GM23338 (cell line): ENCODE results near the gene MRPL18. TPM values are rescaled to one million over a fixed set of nuclear protein-coding genes. Genes with fewer than 3 reads are reported as not detected.

Source experiments
- ATAC-seq: fragments of 200-7000 bp; cut with Tn5 transposase; 3 replicates; pipeline ENCODE4 v1.9.1; 2020
- DNase-seq: peaks from one replicate; pipeline ENCODE4 v3.0.0-alpha.2; 2015; ENCODE audit warnings: low spot score
- H2AFZ ChIP-seq: fragments of 200-600 bp; sonication (generic); 2 replicates; pipeline ENCODE4 v1.8.0; 2016; ENCODE audit warnings: antibody characterized with exemption, mild to moderate bottlenecking, moderate library complexity
- H3F3A ChIP-seq: fragments of 200-600 bp; sonication (generic); replicated peaks from 2 replicates; pipeline ENCODE4 v1.8.0; 2017; ENCODE audit warnings: antibody characterized with exemption, mixed run types, low read depth
- H3K27ac ChIP-seq: fragments of 200-600 bp; sonication (generic); 2 replicates; pipeline ENCODE4 v1.6.1; 2016; ENCODE audit warnings: low read depth
- H3K27me3 ChIP-seq: fragments of 200-600 bp; sonication (generic); 2 replicates; pipeline ENCODE4 v1.8.0; 2016; ENCODE audit warnings: mild to moderate bottlenecking, mixed run types, moderate library complexity; ENCODE audit not compliant: insufficient read depth
- H3K36me3 ChIP-seq: fragments of 200-600 bp; sonication (generic); 2 replicates; pipeline ENCODE4 v1.8.0; 2016; ENCODE audit warnings: mild to moderate bottlenecking; ENCODE audit not compliant: insufficient read depth
- H3K4me1 ChIP-seq: fragments of 200-600 bp; sonication (generic); 2 replicates; pipeline ENCODE4 v1.8.0; 2016; ENCODE audit warnings: mild to moderate bottlenecking, moderate library complexity; ENCODE audit not compliant: insufficient read depth
- H3K4me2 ChIP-seq: fragments of 200-600 bp; sonication (generic); 2 replicates; pipeline ENCODE4 v1.7.1; 2017; ENCODE audit warnings: mixed run types
- H3K4me3 ChIP-seq: fragments of 200-600 bp; sonication (generic); 2 replicates; pipeline ENCODE4 v1.6.1; 2016; ENCODE audit warnings: mixed run types
- H3K79me2 ChIP-seq: fragments of 200-600 bp; sonication (generic); replicated peaks from 2 replicates; pipeline ENCODE4 v1.8.0; 2017; ENCODE audit warnings: mild to moderate bottlenecking; ENCODE audit not compliant: insufficient read depth
- H3K9me2 ChIP-seq: fragments of 200-600 bp; sonication (generic); 2 replicates; pipeline ENCODE4 v1.8.0; 2017; ENCODE audit not compliant: insufficient read depth
- H4K20me1 ChIP-seq: fragments of 200-600 bp; sonication (generic); replicated peaks from 2 replicates; pipeline ENCODE4 v1.8.0; 2017; ENCODE audit warnings: mild to moderate bottlenecking; ENCODE audit not compliant: insufficient read depth
- H3K27ac Mint-ChIP-seq: 2 replicates; pipeline ENCODE4 v1.8.0; 2020; ENCODE audit warnings: inconsistent platforms, mild to moderate bottlenecking, moderate library complexity, mixed read lengths
- H3K27me3 Mint-ChIP-seq: 3 replicates; pipeline ENCODE4 v1.8.0; 2022; ENCODE audit warnings: low read depth, mild to moderate bottlenecking, moderate library complexity, mixed read lengths, inconsistent platforms; ENCODE audit not compliant: insufficient read depth, poor library complexity
- H3K36me3 Mint-ChIP-seq: 3 replicates; pipeline ENCODE4 v1.8.0; 2021; ENCODE audit warnings: low read depth, mild to moderate bottlenecking, inconsistent platforms, moderate library complexity, mixed read lengths
- H3K4me1 Mint-ChIP-seq: 3 replicates; pipeline ENCODE4 v1.8.0; 2020; ENCODE audit warnings: mild to moderate bottlenecking, inconsistent platforms, mixed read lengths
- H3K4me3 Mint-ChIP-seq: 3 replicates; pipeline ENCODE4 v1.8.0; 2021; ENCODE audit warnings: moderate library complexity, mild to moderate bottlenecking, inconsistent platforms, mixed read lengths
- H3K9me3 Mint-ChIP-seq: 3 replicates; pipeline ENCODE4 v1.8.0; 2020; ENCODE audit warnings: moderate library complexity, mild to moderate bottlenecking, inconsistent platforms, mixed read lengths
- CREB1 ChIP-seq: fragments of 250-450 bp; sonication (Bioruptor Pico); IDR thresholded peaks from 2 replicates; pipeline ENCODE4 v1.5.0; 2020; ENCODE audit warnings: low read depth, mild to moderate bottlenecking, moderate library complexity
- EZH2 ChIP-seq: fragments of 200-600 bp; sonication (generic); IDR thresholded peaks from one replicate; pipeline ENCODE4 v1.8.0; 2017; ENCODE audit warnings: antibody characterized with exemption, mild to moderate bottlenecking, low read depth; ENCODE audit not compliant: unreplicated experiment
- EZH2phosphoT487 ChIP-seq: fragments of 200-600 bp; sonication (generic); IDR thresholded peaks from one replicate; pipeline ENCODE4 v1.8.1; 2018; ENCODE audit warnings: antibody characterized with exemption; ENCODE audit not compliant: unreplicated experiment
- JUNB ChIP-seq: IDR thresholded peaks from one replicate; pipeline ENCODE4 v1.6.1; 2016; ENCODE audit warnings: antibody characterized with exemption; ENCODE audit not compliant: unreplicated experiment
- NANOG ChIP-seq: IDR thresholded peaks from 2 replicates; pipeline ENCODE4 v1.6.1; 2016; ENCODE audit warnings: antibody characterized with exemption, borderline replicate concordance
- POLR2AphosphoS5 ChIP-seq: IDR thresholded peaks from 2 replicates; pipeline ENCODE4 v1.6.1; 2016; ENCODE audit warnings: antibody characterized with exemption, low read depth
- STAT1 ChIP-seq: IDR thresholded peaks from one replicate; pipeline ENCODE4 v1.6.1; 2016; ENCODE audit warnings: antibody characterized with exemption; ENCODE audit not compliant: unreplicated experiment
- ZNF114 ChIP-seq: fragments of 250-450 bp; sonication (Bioruptor Pico); IDR thresholded peaks from 2 replicates; pipeline ENCODE4 v1.5.0; 2020; ENCODE audit warnings: mild to moderate bottlenecking, moderate library complexity
- ZNF331 ChIP-seq: fragments of 250-450 bp; sonication (Bioruptor Pico); IDR thresholded peaks from 2 replicates; pipeline ENCODE4 v1.5.0; 2020; ENCODE audit warnings: low read depth, mild to moderate bottlenecking, moderate library complexity
- polyA plus RNA-seq: library from polyadenylated mRNA; unstranded; fragments of >200 nt; fragmentation: Nextera tagmentation; extraction: Ambion mirVana; gene quantifications from 2 replicates; pipeline ENCODE4 v1.2.1, GENCODE V29; 2016
- total RNA-seq: library from RNA; depleted of rRNA; stranded (reverse); fragments of >200 nt; shearing (Covaris generic); gene quantifications from 2 replicates; pipeline ENCODE4 v1.2.3, GENCODE V29; 2014
- TF ChIP-seq, protein P1 (sequence below): IDR thresholded peaks from 2 replicates; pipeline ENCODE4 v1.6.1; 2016; ENCODE audit warnings: antibody characterized with exemption
- TF ChIP-seq, protein P2 (sequence below): fragments of 250-450 bp; sonication (Bioruptor Pico); IDR thresholded peaks from 2 replicates; pipeline ENCODE4 v1.5.0; 2020; ENCODE audit warnings: mild to moderate bottlenecking, moderate library complexity
- TF ChIP-seq, protein P3 (sequence below), 2 experiments: fragments of 200-600 bp in 1 of 2; sonication (generic) in 1 of 2; conservative IDR thresholded peaks; 2 replicates each; pipeline versions ENCODE4 v1.5.1 to v1.6.1; 2016 to 2017; ENCODE audit warnings: antibody characterized with exemption in 2 of 2, low read depth in 2 of 2, mild to moderate bottlenecking in 2 of 2, moderate library complexity in 1 of 2
- TF ChIP-seq, protein P4 (sequence below): IDR thresholded peaks from one replicate; pipeline ENCODE4 v1.6.1; 2018; ENCODE audit warnings: antibody characterized with exemption; ENCODE audit not compliant: unreplicated experiment

MRPL18 gene
- total and polyA plus RNA-seq, 2 experiments from 2014 or later = 91.4 to 228 TPM

DNA sequence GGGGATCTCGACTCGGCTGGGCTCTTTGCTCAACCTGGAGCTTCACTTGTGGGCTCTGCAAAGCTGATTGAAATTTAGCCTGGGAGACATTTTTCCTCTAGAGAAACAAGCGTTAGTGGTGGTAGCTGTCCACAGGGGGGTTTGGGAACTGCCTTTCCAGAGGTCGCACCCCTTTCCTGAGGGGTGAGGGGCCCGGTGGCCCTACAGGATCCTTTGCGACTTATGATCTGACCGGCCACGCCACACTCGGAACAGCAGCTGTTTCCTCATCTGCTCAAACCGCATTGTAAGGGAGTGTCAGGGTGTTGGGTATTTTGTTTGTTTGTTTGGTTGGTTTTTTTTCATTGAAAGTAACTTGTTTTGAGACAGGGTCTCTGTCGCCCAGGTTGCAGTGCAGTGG is 30.9 kb downstream of the MRPL18 start:
- Histone ChIP-seq H3F3A (no peaks in the 10 kb centered on the region), H3K79me2 (no peaks in the 10 kb centered on the region), H3K36me3 (no peaks in the 10 kb centered on the region), H3K27me3 (no peaks in the 10 kb centered on the region), H2AFZ (0 out of 2 replicates have a peak overlapping the region, but pooled peaks have one; percentile 23), H3K9me2 (no peaks in the 10 kb centered on the region), H3K4me2 (no peak overlapping the region), H3K27ac (no peak overlapping the region), H3K4me3 (no peak overlapping the region), H3K4me1 (no peaks in the 10 kb centered on the region), H4K20me1 (no peaks in the 10 kb centered on the region)
- Mint-ChIP-seq H3K36me3 (no peaks in the 10 kb centered on the region; the same call in 2 of the 3 replicates), H3K4me3 (no peak overlapping the region), H3K27me3 (peaks cover 17% of the 10 kb centered on the region), H3K27ac (no peak overlapping the region), H3K4me1 (peaks cover 19% of the 10 kb centered on the region), H3K9me3 (no peaks in the 10 kb centered on the region)
- no peak for ATAC-seq
- no peak for DNase-seq
- no peak for TF ChIP-seq EZH2phosphoT487
- TF ChIP-seq EZH2 = no peak
- TF ChIP-seq, protein P1, sequence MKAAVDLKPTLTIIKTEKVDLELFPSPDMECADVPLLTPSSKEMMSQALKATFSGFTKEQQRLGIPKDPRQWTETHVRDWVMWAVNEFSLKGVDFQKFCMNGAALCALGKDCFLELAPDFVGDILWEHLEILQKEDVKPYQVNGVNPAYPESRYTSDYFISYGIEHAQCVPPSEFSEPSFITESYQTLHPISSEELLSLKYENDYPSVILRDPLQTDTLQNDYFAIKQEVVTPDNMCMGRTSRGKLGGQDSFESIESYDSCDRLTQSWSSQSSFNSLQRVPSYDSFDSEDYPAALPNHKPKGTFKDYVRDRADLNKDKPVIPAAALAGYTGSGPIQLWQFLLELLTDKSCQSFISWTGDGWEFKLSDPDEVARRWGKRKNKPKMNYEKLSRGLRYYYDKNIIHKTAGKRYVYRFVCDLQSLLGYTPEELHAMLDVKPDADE = no peak
- TF ChIP-seq ZNF114 (CRISPR knock-in tag) = no peak
- TF ChIP-seq NANOG = no peak
- TF ChIP-seq, protein P2, sequence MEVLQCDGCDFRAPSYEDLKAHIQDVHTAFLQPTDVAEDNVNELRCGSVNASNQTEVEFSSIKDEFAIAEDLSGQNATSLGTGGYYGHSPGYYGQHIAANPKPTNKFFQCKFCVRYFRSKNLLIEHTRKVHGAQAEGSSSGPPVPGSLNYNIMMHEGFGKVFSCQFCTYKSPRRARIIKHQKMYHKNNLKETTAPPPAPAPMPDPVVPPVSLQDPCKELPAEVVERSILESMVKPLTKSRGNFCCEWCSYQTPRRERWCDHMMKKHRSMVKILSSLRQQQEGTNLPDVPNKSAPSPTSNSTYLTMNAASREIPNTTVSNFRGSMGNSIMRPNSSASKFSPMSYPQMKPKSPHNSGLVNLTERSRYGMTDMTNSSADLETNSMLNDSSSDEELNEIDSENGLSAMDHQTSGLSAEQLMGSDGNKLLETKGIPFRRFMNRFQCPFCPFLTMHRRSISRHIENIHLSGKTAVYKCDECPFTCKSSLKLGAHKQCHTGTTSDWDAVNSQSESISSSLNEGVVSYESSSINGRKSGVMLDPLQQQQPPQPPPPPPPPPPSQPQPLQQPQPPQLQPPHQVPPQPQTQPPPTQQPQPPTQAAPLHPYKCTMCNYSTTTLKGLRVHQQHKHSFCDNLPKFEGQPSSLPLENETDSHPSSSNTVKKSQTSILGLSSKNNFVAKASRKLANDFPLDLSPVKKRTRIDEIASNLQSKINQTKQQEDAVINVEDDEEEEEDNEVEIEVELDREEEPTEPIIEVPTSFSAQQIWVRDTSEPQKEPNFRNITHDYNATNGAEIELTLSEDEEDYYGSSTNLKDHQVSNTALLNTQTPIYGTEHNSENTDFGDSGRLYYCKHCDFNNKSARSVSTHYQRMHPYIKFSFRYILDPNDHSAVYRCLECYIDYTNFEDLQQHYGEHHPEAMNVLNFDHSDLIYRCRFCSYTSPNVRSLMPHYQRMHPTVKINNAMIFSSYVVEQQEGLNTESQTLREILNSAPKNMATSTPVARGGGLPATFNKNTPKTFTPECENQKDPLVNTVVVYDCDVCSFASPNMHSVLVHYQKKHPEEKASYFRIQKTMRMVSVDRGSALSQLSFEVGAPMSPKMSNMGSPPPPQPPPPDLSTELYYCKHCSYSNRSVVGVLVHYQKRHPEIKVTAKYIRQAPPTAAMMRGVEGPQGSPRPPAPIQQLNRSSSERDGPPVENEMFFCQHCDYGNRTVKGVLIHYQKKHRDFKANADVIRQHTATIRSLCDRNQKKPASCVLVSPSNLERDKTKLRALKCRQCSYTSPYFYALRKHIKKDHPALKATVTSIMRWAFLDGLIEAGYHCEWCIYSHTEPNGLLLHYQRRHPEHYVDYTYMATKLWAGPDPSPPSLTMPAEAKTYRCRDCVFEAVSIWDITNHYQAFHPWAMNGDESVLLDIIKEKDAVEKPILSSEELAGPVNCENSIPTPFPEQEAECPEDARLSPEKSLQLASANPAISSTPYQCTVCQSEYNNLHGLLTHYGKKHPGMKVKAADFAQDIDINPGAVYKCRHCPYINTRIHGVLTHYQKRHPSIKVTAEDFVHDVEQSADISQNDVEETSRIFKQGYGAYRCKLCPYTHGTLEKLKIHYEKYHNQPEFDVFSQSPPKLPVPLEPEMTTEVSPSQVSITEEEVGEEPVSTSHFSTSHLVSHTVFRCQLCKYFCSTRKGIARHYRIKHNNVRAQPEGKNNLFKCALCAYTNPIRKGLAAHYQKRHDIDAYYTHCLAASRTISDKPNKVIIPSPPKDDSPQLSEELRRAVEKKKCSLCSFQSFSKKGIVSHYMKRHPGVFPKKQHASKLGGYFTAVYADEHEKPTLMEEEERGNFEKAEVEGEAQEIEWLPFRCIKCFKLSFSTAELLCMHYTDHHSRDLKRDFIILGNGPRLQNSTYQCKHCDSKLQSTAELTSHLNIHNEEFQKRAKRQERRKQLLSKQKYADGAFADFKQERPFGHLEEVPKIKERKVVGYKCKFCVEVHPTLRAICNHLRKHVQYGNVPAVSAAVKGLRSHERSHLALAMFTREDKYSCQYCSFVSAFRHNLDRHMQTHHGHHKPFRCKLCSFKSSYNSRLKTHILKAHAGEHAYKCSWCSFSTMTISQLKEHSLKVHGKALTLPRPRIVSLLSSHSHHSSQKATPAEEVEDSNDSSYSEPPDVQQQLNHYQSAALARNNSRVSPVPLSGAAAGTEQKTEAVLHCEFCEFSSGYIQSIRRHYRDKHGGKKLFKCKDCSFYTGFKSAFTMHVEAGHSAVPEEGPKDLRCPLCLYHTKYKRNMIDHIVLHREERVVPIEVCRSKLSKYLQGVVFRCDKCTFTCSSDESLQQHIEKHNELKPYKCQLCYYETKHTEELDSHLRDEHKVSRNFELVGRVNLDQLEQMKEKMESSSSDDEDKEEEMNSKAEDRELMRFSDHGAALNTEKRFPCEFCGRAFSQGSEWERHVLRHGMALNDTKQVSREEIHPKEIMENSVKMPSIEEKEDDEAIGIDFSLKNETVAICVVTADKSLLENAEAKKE (CRISPR knock-in tag) = no peak
- TF ChIP-seq ZNF331 (CRISPR knock-in tag) = no peak
- TF ChIP-seq STAT1 = no peak
- TF ChIP-seq POLR2AphosphoS5 = no peak
- TF ChIP-seq CREB1 (CRISPR knock-in tag) = no peak
- no peak for TF ChIP-seq JUNB
- TF ChIP-seq, protein P3, sequence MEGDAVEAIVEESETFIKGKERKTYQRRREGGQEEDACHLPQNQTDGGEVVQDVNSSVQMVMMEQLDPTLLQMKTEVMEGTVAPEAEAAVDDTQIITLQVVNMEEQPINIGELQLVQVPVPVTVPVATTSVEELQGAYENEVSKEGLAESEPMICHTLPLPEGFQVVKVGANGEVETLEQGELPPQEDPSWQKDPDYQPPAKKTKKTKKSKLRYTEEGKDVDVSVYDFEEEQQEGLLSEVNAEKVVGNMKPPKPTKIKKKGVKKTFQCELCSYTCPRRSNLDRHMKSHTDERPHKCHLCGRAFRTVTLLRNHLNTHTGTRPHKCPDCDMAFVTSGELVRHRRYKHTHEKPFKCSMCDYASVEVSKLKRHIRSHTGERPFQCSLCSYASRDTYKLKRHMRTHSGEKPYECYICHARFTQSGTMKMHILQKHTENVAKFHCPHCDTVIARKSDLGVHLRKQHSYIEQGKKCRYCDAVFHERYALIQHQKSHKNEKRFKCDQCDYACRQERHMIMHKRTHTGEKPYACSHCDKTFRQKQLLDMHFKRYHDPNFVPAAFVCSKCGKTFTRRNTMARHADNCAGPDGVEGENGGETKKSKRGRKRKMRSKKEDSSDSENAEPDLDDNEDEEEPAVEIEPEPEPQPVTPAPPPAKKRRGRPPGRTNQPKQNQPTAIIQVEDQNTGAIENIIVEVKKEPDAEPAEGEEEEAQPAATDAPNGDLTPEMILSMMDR (conservative IDR thresholded peaks at IDR 0.05; ENCODE audit: low read depth in 2 of 2) = no peak
- TF ChIP-seq, protein P4, sequence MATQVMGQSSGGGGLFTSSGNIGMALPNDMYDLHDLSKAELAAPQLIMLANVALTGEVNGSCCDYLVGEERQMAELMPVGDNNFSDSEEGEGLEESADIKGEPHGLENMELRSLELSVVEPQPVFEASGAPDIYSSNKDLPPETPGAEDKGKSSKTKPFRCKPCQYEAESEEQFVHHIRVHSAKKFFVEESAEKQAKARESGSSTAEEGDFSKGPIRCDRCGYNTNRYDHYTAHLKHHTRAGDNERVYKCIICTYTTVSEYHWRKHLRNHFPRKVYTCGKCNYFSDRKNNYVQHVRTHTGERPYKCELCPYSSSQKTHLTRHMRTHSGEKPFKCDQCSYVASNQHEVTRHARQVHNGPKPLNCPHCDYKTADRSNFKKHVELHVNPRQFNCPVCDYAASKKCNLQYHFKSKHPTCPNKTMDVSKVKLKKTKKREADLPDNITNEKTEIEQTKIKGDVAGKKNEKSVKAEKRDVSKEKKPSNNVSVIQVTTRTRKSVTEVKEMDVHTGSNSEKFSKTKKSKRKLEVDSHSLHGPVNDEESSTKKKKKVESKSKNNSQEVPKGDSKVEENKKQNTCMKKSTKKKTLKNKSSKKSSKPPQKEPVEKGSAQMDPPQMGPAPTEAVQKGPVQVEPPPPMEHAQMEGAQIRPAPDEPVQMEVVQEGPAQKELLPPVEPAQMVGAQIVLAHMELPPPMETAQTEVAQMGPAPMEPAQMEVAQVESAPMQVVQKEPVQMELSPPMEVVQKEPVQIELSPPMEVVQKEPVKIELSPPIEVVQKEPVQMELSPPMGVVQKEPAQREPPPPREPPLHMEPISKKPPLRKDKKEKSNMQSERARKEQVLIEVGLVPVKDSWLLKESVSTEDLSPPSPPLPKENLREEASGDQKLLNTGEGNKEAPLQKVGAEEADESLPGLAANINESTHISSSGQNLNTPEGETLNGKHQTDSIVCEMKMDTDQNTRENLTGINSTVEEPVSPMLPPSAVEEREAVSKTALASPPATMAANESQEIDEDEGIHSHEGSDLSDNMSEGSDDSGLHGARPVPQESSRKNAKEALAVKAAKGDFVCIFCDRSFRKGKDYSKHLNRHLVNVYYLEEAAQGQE = no peak
